NT2/D1 (cell line): ENCODE results near the gene TRPV6.

Source experiments
- SUZ12 ChIP-seq: IDR thresholded peaks from 2 replicates; pipeline ENCODE4 v1.6.1; 2011; ENCODE audit not compliant: insufficient read length, insufficient read depth; ENCODE audit errors: extremely low read depth
- YY1 ChIP-seq: IDR thresholded peaks from 2 replicates; pipeline ENCODE4 v1.6.1; 2011; ENCODE audit not compliant: insufficient read length, insufficient read depth
- ZNF274 ChIP-seq: IDR thresholded peaks from 2 replicates; pipeline ENCODE4 v1.6.1; 2011; ENCODE audit warnings: mild to moderate bottlenecking, low read depth, low read length

- no peak for TF ChIP-seq YY1
- no peak for TF ChIP-seq SUZ12
- TF ChIP-seq ZNF274, result no peak
Observed at GRCh38 chr7:142855756-142856564, 29.6 kb downstream of the TRPV6 start.
